ENCODE data around the gene HTR1B.

Gene HTR1B

GRCh38 chr6:77454386-77454785 is 8.9 kb downstream of the HTR1B start:
- TF ChIP-seq, protein P1, sequence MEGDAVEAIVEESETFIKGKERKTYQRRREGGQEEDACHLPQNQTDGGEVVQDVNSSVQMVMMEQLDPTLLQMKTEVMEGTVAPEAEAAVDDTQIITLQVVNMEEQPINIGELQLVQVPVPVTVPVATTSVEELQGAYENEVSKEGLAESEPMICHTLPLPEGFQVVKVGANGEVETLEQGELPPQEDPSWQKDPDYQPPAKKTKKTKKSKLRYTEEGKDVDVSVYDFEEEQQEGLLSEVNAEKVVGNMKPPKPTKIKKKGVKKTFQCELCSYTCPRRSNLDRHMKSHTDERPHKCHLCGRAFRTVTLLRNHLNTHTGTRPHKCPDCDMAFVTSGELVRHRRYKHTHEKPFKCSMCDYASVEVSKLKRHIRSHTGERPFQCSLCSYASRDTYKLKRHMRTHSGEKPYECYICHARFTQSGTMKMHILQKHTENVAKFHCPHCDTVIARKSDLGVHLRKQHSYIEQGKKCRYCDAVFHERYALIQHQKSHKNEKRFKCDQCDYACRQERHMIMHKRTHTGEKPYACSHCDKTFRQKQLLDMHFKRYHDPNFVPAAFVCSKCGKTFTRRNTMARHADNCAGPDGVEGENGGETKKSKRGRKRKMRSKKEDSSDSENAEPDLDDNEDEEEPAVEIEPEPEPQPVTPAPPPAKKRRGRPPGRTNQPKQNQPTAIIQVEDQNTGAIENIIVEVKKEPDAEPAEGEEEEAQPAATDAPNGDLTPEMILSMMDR (conservative IDR thresholded peaks at IDR 0.05), result no peak
- TF ChIP-seq ZFX (IDR thresholded peaks at IDR 0.05), result no peak
- no peak overlapping the region for H3K27ac ChIP-seq

DNA sequence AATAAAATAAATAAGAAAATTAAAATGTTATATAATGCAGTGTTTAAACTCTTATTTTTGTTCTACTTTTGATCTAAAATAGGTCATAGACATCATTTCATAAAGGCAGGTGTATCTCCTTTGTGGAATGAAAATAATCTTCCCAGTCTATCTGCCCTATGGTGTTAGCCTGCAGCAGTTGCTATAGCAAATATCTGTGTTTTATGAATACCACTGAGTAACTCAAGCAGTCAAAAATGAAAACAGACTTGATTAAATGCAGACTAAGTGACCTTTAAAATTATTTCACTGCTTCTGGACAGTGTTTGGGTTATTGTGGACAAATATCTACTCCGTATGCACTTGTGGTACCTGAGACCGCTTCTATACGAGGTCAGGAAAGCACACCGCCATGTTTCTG is 11.8 kb downstream of the HTR1B start:
- no peak overlapping the region for H3K27ac ChIP-seq
- TF ChIP-seq, protein P1 (conservative IDR thresholded peaks at IDR 0.05), result no peak
- TF ChIP-seq ZFX (IDR thresholded peaks at IDR 0.05), result no peak

DNA sequence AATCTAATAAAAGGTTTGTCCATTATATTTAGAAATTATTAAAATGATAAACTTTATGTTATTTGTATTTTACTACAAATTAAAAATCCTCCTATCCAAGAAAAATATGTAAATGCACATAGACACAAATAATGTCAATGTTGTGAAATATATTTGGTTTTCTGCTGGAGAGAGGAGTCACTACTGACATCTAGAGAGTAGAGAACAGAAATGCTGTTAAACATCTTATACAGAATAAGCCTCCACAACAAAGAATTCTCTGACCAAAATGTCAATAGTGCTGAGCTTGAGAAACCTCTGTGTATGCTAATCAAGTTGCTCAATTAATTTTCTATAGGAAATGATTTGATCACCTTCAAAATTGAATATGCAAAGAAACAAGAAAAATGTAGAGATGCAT is 12.4 kb downstream of the HTR1B start:
- no peak for TF ChIP-seq ZFX (IDR thresholded peaks at IDR 0.05)
- TF ChIP-seq, protein P1 (conservative IDR thresholded peaks at IDR 0.05), result no peak

DNA sequence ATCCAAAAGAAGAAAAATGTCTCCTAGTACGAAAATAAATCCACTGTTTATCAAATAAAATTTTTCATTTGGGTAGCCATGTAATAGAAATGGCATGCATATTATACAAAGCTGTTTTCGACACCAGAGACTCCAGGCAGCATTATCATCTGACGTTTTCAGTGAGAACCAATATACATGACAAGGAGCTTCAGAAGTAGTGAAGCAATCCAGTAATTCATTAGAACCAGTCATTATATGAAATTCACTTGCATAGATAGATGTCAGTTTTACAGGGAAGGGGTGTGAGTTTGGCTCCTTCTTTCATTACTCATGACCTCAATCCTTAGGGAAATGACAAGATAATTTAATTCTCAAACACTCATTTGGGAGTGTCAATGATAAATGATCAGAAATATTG is 14.7 kb downstream of the HTR1B start:
- TF ChIP-seq, protein P1 (conservative IDR thresholded peaks at IDR 0.05), result no peak

More for the DNA sequence above, 12.4 kb downstream of the HTR1B start:
- no peak overlapping the region for H3K27ac ChIP-seq

DNA sequence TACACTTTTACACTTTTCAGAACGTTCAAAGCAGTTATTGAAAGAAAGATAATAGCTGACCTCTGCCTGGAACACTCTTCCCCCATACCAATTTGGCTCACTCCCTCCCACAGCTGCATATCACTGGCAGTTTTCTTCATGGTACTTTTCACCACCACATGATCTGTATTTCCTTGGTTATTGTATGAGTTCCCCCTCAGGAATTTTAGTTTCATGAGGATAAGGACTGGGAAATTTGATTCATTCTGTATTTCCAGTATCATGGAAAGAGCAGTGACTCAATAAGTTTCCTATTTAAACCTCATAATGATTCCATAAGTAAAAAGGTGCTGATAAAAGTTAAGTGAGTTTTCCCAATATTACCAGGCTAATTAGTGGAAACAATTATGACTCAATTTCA is 16.0 kb downstream of the HTR1B start:
- H3K27ac ChIP-seq, result no peak overlapping the region
- TF ChIP-seq, protein P1 (conservative IDR thresholded peaks at IDR 0.05), result no peak
- no peak for TF ChIP-seq ZFX (IDR thresholded peaks at IDR 0.05)

More for the DNA sequence above, 14.7 kb downstream of the HTR1B start:
- no peak overlapping the region for H3K27ac ChIP-seq

DNA sequence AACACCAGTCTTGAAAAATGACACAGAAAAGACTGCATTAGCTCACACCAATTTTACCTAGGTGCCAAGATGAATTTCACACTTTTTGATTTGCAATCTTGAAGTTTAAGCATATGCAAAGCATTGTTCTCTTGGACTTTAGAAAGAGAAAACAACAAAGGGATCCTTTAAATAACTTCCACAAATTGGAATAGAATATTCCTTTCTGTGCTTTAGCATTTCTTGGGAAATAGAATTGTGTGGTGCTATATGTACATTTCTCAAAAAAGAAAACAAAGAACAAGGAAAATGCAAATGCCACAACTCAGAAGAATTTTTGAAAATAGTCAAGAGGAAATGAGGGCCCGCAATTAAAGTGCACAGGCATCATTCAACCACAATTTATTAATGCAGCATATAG is 17.0 kb downstream of the HTR1B start:
- TF ChIP-seq ZFX (IDR thresholded peaks at IDR 0.05), result no peak
- TF ChIP-seq, protein P1 (conservative IDR thresholded peaks at IDR 0.05), result no peak

GRCh38 chr6:77445214-77445613 is 18.1 kb downstream of the HTR1B start:
- no peak for TF ChIP-seq ZFX (IDR thresholded peaks at IDR 0.05)
- TF ChIP-seq, protein P1 (conservative IDR thresholded peaks at IDR 0.05), result no peak
- H3K27ac ChIP-seq, result no peak overlapping the region

More for the DNA sequence above, 17.0 kb downstream of the HTR1B start:
- H3K27ac ChIP-seq, result no peak overlapping the region
